K562 (cell line): ENCODE results near the gene LRRC7.

Experiments
- ADNP ChIP-seq: fragments of 200-800 bp; sonication (Bioruptor generic); IDR thresholded peaks from 2 replicates; pipeline ENCODE4 v1.6.1; 2016; ENCODE audit warnings: missing genetic modification characterization, missing compliant biosample characterization
- BRCA1 ChIP-seq, 2 experiments: fragments of 450-650 bp in 1 of 2; sonication (generic) in 1 of 2; formaldehyde crosslinking in 1 of 2; IDR thresholded peaks; 2 replicates each; pipeline versions ENCODE4 v1.5.0 to v1.6.1; 2017 to 2020; ENCODE audit warnings: mild to moderate bottlenecking in 1 of 2, missing genetic modification reagents in 1 of 2
- CREB1 ChIP-seq, 2 experiments: sonication (generic) in 1 of 2; formaldehyde crosslinking in 1 of 2; IDR thresholded peaks; 2 replicates each; pipeline versions ENCODE4 v1.6.1 to v1.8.0; 2012 to 2022; ENCODE audit warnings: inconsistent platforms in 1 of 2, mild to moderate bottlenecking in 1 of 2, missing genetic modification reagents in 1 of 2, moderate library complexity in 1 of 2
- DNMT1 ChIP-seq: fragments of 450-650 bp; IDR thresholded peaks from 2 replicates; pipeline ENCODE4 v1.6.1; 2016; ENCODE audit warnings: antibody characterized with exemption, mild to moderate bottlenecking
- EP300 ChIP-seq: IDR thresholded peaks from 2 replicates; pipeline ENCODE4 v1.6.1; 2012; ENCODE audit warnings: low read length, improper control_type of control experiment
- GABPB1 ChIP-seq: sonication (generic); formaldehyde crosslinking; IDR thresholded peaks from 2 replicates; pipeline ENCODE4 v1.8.0; 2022; ENCODE audit warnings: mild to moderate bottlenecking, missing genetic modification reagents
- POLR2A ChIP-seq: fragments of 450-650 bp; conservative IDR thresholded peaks from 2 replicates; pipeline ENCODE4 v1.6.1; 2016
- RAD21 ChIP-seq, 2 experiments: fragments of 250-450 bp in 1 of 2; fragments of 450-650 bp in 1 of 2; sonication (Bioruptor Pico) in 1 of 2; formaldehyde crosslinking in 1 of 2; IDR thresholded peaks in 1 of 2; conservative IDR thresholded peaks in 1 of 2; 2 replicates each; pipeline versions ENCODE4 v1.4.0 to v1.8.0; 2020 to 2022; ENCODE audit warnings: mild to moderate bottlenecking in 2 of 2, moderate library complexity in 1 of 2
- ZNF707 ChIP-seq: fragments of 250-450 bp; sonication (Bioruptor Pico); conservative IDR thresholded peaks from 2 replicates; pipeline ENCODE4 v1.8.0; 2022; ENCODE audit warnings: inconsistent platforms, mild to moderate bottlenecking, moderate library complexity
- TF ChIP-seq, protein P1 (sequence below): fragments of 150-350 bp; conservative IDR thresholded peaks from 2 replicates; pipeline ENCODE4 v1.6.1; 2014; ENCODE audit warnings: low read length
- TF ChIP-seq, protein P2 (sequence below), 3 experiments: IDR thresholded peaks in 2 of 3; conservative IDR thresholded peaks in 1 of 3; 2 replicates each; pipeline ENCODE4 v1.5.1; 2011 to 2012; ENCODE audit warnings: low read length in 3 of 3, mild to moderate bottlenecking in 3 of 3, control low read depth in 2 of 3, improper control_type of control experiment in 1 of 3, inconsistent platforms in 1 of 3, low read depth in 1 of 3, mixed read lengths in 1 of 3, moderate library complexity in 1 of 3; ENCODE audit not compliant: insufficient read depth in 2 of 3
- TF ChIP-seq, protein P3 (sequence below): fragments of 450-650 bp; IDR thresholded peaks from 2 replicates; pipeline ENCODE4 v1.7.1; 2018; ENCODE audit warnings: mild to moderate bottlenecking, low read depth; ENCODE audit not compliant: partially characterized antibody
- TF ChIP-seq, protein P4 (sequence below): IDR thresholded peaks from 2 replicates; pipeline ENCODE4 v1.6.1; 2011; ENCODE audit not compliant: insufficient read length; ENCODE audit errors: extremely low read depth

DNA sequence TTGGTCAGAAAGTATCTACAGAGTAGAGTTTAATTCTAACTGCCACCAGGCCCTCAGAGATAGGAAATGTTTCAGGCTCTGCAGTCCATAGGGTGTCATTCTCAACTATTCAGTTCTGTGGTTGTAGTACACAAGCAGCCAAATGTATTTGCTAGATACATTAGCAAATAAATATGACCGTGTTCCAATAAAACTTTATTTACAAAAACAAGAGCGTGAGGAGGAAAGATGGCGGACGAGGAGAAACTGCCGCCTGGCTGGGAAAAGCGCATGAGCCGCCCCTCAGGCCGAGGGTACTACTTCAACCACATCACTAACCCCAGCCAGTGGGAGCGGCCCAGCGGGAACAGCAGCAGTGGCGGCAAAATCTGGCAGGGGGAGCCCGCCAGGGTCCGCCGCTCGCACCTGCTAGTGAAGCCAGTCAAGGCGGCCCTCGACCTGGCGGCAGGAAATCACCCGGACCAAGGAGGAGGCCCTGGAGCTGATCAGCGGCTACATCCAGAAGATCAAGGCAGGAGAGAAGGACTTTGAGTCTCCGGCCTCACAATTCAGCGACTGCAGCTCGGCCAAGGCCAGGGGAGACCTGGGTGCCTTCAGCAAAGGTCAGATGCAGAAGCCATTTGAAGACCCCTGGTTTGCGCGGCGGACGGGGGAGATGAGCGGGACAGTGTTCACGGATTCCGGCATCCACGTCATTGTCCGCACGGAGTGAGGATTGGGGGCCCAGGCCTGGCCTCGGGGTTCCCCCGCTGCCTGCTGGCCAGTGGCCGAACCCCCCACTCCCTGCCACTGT lies 351.6 kb downstream of the LRRC7 start:
- TF ChIP-seq DNMT1, result no peak
- TF ChIP-seq POLR2A, result no peak
- TF ChIP-seq, protein P1, sequence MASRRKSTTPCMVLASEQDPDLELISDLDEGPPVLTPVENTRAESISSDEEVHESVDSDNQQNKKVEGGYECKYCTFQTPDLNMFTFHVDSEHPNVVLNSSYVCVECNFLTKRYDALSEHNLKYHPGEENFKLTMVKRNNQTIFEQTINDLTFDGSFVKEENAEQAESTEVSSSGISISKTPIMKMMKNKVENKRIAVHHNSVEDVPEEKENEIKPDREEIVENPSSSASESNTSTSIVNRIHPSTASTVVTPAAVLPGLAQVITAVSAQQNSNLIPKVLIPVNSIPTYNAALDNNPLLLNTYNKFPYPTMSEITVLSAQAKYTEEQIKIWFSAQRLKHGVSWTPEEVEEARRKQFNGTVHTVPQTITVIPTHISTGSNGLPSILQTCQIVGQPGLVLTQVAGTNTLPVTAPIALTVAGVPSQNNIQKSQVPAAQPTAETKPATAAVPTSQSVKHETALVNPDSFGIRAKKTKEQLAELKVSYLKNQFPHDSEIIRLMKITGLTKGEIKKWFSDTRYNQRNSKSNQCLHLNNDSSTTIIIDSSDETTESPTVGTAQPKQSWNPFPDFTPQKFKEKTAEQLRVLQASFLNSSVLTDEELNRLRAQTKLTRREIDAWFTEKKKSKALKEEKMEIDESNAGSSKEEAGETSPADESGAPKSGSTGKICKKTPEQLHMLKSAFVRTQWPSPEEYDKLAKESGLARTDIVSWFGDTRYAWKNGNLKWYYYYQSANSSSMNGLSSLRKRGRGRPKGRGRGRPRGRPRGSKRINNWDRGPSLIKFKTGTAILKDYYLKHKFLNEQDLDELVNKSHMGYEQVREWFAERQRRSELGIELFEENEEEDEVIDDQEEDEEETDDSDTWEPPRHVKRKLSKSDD, result no peak
- TF ChIP-seq, protein P2, sequence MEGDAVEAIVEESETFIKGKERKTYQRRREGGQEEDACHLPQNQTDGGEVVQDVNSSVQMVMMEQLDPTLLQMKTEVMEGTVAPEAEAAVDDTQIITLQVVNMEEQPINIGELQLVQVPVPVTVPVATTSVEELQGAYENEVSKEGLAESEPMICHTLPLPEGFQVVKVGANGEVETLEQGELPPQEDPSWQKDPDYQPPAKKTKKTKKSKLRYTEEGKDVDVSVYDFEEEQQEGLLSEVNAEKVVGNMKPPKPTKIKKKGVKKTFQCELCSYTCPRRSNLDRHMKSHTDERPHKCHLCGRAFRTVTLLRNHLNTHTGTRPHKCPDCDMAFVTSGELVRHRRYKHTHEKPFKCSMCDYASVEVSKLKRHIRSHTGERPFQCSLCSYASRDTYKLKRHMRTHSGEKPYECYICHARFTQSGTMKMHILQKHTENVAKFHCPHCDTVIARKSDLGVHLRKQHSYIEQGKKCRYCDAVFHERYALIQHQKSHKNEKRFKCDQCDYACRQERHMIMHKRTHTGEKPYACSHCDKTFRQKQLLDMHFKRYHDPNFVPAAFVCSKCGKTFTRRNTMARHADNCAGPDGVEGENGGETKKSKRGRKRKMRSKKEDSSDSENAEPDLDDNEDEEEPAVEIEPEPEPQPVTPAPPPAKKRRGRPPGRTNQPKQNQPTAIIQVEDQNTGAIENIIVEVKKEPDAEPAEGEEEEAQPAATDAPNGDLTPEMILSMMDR (IDR thresholded peaks at IDR 0.05 in 2 of 3, conservative IDR thresholded peaks at IDR 0.05 in 1 of 3; ENCODE audit: insufficient read depth in 2 of 3, low read depth in 1 of 3, low read length in 3 of 3), result no peak
- TF ChIP-seq CREB1 (IDR thresholded peaks at IDR 0.05), result no peak
- TF ChIP-seq CREB1 (CRISPR knock-in tag; IDR thresholded peaks at IDR 0.05), result no peak
- no peak for TF ChIP-seq GABPB1 (CRISPR knock-in tag)
- TF ChIP-seq, protein P3, sequence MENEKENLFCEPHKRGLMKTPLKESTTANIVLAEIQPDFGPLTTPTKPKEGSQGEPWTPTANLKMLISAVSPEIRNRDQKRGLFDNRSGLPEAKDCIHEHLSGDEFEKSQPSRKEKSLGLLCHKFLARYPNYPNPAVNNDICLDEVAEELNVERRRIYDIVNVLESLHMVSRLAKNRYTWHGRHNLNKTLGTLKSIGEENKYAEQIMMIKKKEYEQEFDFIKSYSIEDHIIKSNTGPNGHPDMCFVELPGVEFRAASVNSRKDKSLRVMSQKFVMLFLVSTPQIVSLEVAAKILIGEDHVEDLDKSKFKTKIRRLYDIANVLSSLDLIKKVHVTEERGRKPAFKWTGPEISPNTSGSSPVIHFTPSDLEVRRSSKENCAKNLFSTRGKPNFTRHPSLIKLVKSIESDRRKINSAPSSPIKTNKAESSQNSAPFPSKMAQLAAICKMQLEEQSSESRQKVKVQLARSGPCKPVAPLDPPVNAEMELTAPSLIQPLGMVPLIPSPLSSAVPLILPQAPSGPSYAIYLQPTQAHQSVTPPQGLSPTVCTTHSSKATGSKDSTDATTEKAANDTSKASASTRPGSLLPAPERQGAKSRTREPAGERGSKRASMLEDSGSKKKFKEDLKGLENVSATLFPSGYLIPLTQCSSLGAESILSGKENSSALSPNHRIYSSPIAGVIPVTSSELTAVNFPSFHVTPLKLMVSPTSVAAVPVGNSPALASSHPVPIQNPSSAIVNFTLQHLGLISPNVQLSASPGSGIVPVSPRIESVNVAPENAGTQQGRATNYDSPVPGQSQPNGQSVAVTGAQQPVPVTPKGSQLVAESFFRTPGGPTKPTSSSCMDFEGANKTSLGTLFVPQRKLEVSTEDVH, result no peak
- TF ChIP-seq BRCA1 (IDR thresholded peaks at IDR 0.05), result no peak
- no peak for TF ChIP-seq BRCA1 (CRISPR knock-in tag; IDR thresholded peaks at IDR 0.05)
- no peak for TF ChIP-seq RAD21 (CRISPR knock-in tag; conservative IDR thresholded peaks at IDR 0.05 in 1 of 2, IDR thresholded peaks at IDR 0.05 in 1 of 2)
- TF ChIP-seq, protein P4, sequence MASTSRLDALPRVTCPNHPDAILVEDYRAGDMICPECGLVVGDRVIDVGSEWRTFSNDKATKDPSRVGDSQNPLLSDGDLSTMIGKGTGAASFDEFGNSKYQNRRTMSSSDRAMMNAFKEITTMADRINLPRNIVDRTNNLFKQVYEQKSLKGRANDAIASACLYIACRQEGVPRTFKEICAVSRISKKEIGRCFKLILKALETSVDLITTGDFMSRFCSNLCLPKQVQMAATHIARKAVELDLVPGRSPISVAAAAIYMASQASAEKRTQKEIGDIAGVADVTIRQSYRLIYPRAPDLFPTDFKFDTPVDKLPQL, result no peak
- no peak for TF ChIP-seq ADNP
- TF ChIP-seq EP300, result no peak
- no peak for TF ChIP-seq ZNF707
